Stimulated activated CD8-positive, alpha-beta memory T cell treated with anti-CD3 and anti-CD28 coated beads, Interleukin-7, amount 100 ng/mL, for 24 hours (primary cell): ENCODE measurements around the gene LRGUK.
"Not testable (repeated sequence)": the region's sequence is repeated elsewhere in the genome, so short reads cannot be mapped to it uniquely, and the experiment has no call there.

ENCODE experiments used
- DNase-seq: peaks from one replicate; pipeline ENCODE4 v3.0.0-alpha.2; 2020; ENCODE audit warnings: low read depth

LRGUK gene

GRCh38 chr7:134186027-134186426 is 58.9 kb downstream of the LRGUK start:
- DNase-seq = no peak

DNA sequence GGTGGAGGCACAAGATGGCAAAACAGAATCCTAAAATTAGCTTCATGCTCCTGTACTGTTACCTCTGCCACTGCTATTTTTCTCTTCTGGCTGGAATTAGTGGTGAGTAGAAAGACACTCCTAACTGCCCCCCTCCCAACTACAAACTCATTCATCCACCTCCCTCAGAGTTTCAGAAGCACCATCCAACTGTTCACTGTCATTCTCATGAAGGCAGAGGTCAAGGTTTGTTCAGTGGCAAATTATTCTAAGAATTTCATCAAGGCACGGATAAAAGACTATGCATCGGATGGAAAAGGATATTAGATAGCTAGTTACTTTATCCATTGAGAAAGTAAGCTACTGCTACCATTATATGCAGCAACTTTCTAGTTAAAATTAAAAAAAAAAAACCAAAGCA is 59.7 kb downstream of the LRGUK start:
- no peak for DNase-seq

DNA sequence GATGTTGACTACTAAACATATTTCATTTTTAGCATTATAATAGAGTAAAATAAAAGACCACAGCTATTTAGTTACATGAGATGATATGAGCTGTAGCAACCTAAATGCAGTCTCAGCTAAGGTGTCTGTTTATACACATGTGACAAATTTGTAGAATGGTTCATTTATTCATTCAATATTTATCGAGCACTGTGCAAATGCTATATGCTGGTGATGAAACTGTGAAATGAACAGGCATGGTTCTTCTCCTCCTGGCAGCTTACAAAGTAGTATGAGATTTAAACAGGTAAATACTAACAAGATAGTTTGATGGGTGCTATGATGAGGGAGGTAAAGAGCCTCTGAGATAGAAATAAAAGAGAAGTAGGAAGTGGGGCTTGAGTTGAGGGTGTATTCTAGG is 60.8 kb downstream of the LRGUK start:
- no peak for DNase-seq

DNA sequence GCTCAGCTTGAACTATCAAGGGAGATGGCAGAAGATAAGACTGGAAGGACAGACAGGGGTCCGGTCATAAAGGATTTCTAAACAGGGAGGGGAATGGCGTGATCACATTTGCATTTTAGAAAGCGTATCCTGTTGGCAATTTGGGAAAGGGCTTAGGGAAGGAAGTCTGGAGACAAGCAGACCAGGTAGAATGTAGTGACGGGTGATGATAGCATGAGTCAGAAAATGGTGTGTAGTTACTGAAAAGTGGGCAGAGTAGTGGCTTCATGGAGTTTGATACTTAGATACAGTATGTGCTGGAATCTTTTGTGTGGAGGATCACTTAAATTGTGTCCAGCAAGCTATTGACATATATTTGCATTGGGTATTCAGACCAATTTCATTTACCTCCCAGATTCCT is 61.2 kb downstream of the LRGUK start:
- no peak for DNase-seq

- no peak for DNase-seq
Measured at GRCh38 chr7:134189559-134189958, 62.4 kb downstream of the LRGUK start.

DNA sequence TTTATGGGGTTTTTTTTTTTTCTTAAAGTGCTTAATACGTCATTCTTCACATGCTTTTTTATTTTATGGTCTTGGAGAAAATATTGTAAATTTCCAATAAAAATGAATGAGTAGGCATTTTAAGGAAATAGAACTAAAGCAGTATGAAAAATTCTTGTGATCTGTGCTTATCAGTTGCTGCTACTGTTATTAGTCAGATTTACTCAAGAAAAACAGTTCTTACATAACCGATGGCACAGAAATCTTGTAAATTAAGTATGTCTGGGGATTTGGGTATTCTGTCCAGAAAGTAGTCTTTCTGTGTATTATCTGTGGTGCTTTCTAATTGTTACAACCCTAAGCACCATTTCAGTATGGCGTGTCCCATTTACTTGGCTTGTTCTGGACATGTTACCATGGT is 64.7 kb downstream of the LRGUK start:
- DNase-seq = no peak

- no peak for DNase-seq
Measured at GRCh38 chr7:134193240-134193639, 66.1 kb downstream of the LRGUK start.

GRCh38 chr7:134195252-134195651 is 68.1 kb downstream of the LRGUK start:
- no peak for DNase-seq

GRCh38 chr7:134196439-134196838 is 69.3 kb downstream of the LRGUK start:
- no peak for DNase-seq

- no peak for DNase-seq
Measured at GRCh38 chr7:134197345-134197744, 70.2 kb downstream of the LRGUK start.

GRCh38 chr7:134200970-134201369 is 73.8 kb downstream of the LRGUK start:
- no peak for DNase-seq

- no peak for DNase-seq
Measured at GRCh38 chr7:134201569-134202261, 74.6 kb downstream of the LRGUK start.

DNA sequence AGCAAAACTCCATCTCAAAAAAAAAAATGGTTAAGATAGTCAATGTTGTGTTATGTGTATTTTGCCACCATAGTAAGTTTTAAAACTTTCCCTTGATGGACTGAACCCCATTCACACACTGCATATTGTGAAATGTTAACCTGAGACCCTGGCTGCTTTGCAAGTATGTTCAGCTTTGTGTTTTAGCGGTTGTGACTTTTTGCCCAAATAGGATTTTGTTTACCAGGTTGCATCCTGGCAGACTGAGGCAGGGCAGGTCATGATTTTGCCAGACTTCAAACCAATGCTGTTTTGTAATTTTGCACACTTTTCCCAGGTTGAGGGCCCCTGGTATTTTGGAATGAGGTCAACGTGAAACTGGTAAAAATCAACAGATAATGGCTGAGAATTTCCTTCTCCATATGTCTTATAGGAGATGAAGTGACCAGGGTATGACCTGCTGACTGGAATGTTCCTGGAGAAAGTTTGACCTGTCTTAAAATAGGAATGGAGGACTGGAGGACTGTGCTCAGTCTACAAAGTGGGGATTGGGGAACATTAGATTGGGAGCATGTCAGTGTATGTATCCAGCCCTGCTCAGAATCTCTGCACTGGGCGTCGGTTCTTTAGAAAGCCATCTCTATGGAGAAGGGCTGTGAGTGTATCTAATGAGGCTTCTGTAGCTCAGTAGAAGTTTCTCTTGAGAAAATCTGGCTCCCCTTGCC is 76.2 kb downstream of the LRGUK start:
- no peak for DNase-seq

DNA sequence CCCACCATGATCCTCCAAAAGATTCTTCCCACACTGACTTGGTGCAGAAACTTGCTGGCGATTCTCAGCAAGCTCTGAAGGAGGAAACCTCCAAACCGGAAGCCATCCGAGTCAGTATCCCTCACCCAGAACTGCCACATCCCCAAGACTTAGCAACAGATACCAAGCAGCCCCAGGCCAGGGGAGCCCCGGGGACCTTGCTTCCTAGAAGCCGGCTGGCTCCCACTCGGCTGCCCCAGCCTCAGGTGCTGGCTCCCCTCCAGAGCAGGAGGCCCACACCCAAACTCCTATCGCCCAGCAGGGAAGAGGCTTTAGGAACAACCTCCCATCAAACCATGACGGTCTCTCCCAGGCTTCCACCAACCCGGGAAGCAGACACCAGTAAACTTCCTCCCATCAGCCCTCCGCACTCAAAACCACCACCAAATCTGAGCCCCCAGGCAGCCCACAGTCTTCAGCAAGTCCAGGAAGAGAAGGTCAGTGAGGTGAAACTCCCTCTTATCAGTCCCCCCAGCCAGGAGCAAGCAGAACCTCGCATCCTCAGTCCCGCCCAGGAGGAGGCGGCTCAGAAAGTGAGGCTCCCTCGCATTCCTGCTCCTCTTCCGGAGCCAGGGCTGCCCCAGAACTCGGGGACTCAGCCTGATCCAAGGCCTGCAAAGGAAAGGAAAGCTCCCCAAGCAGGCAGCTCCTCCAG is 82.3 kb downstream of the LRGUK start:
- DNase-seq = no peak

GRCh38 chr7:134210227-134210626 is 83.1 kb downstream of the LRGUK start:
- no peak for DNase-seq

GRCh38 chr7:134210976-134211663 is 84.0 kb downstream of the LRGUK start:
- no peak for DNase-seq

DNA sequence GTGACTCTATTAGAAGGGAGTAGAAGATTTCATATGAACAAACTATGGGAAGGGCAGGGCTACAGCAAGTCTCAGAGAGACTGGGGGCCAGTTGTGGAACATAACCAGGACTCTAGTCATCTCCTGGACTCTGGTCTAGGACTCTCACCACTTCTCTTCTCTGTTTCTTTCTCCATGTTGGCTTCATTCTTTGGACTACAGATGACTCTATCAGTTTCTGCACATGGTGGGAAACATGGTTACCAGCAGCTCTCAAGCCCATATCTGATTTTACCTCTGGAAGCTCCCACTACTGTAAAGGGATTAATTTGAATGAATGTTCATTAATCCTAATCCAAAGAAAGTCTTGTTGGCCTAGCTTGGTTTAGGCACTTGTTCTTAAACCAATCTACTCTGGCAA is 84.7 kb downstream of the LRGUK start:
- DNase-seq = no peak

DNA sequence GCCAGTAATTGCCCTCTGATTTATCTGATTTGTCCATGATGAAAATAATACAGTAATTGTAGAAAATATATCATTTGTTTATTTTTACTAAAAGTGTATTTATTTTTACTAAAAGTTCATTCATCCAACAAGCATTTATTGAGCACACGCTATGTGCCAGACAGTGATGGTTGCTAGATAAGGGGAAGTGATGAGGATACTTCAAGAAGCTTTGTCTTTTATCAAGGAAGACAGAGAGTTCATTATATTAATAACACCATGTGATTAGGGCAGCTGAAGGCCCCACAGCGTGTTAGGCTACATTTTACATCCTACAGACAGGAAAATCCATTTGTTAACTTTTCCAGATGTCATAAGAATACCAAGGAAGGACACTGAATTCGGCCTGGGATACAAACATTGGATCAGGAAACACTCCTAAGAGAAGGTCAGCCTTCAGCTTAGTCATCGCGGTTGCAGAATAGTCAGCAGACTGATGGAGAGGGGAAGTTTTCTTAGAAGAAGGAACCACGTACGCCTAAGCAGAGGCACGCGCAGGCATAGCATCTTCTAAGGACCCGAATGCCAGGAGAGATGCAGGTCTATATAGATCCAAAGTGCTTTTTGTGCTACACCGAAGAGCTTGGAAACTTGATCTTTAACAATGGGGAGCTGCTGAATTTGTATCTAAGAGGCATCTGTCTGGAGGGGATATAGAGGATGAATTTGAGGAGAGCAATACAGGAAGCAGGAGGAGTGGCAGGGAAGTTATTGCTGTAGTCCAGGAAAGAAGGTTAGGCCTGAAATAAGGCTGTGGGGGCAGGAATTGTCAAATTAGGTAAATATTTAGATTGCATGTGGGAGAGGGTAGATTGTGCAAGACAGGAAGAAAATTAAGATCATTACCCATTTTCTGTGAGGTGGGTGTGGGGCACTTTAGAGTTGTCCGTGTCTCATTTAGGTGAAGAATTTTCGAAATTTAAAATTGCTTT is 85.7 kb downstream of the LRGUK start:
- no peak for DNase-seq

- DNase-seq = no peak
Measured at GRCh38 chr7:134220236-134220635, 93.1 kb downstream of the LRGUK start.

DNA sequence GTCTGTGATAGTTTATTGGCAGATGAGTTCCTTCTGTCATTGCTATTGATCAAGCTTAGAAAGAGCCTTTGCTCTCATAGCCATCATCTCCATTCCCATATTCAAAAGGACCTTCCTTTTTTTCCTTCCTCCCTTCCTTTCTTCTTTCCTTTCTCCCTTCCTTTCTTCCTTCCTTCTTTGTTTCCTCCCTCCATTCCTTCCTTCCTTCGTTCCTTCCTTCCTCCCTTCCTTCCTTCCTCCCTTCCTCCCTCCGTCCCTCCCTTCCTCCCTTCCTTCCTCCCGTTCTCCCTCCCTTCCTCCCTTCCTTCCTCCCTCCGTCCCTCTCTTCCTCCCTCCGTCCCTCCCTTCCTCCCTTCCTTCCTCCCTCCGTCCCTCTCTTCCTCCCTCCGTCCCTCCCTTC is 104.2 kb downstream of the LRGUK start:
- DNase-seq = not testable (repeated sequence)

- no peak for DNase-seq
Measured at GRCh38 chr7:134234216-134234615, 107.1 kb downstream of the LRGUK start.
